Ectodermal cell (in vitro differentiated cells): ENCODE data around the gene UBE2J2.

Experiments
- H3K27ac ChIP-seq: 2 replicates; pipeline ENCODE4 v1.7.0; 2013; ENCODE audit warnings: mild to moderate bottlenecking, low read depth, low read length; ENCODE audit not compliant: insufficient read depth, poor library complexity, severe bottlenecking
- H3K27me3 ChIP-seq: 2 replicates; pipeline ENCODE4 v1.7.0; 2013; ENCODE audit warnings: mild to moderate bottlenecking, low read length; ENCODE audit not compliant: insufficient read depth, control insufficient read depth, poor library complexity, severe bottlenecking
- H3K36me3 ChIP-seq: one replicate; pipeline ENCODE4 v1.7.0; 2013; ENCODE audit warnings: low read length; ENCODE audit not compliant: control insufficient read depth, insufficient read depth
- H3K4me1 ChIP-seq: one replicate; pipeline ENCODE4 v1.7.0; 2013; ENCODE audit warnings: low read length; ENCODE audit not compliant: control insufficient read depth, insufficient read depth
- H3K4me3 ChIP-seq: 2 replicates; pipeline ENCODE4 v1.7.0; 2013; ENCODE audit warnings: low read depth, low read length, control low read depth; ENCODE audit not compliant: insufficient read depth
- H3K9me3 ChIP-seq: 2 replicates; pipeline ENCODE4 v1.7.0; 2013; ENCODE audit warnings: mild to moderate bottlenecking, low read length, moderate library complexity; ENCODE audit not compliant: control insufficient read depth
- WGBS, 2 experiments: methylation state at CpG; one replicate each; pipeline ENCODE4 v1.1.7; 2013; ENCODE audit warnings: missing lambda C conversion rate in 2 of 2; 5-methylcytosine and 5-hydroxymethylcytosine counted together

Gene UBE2J2

DNA sequence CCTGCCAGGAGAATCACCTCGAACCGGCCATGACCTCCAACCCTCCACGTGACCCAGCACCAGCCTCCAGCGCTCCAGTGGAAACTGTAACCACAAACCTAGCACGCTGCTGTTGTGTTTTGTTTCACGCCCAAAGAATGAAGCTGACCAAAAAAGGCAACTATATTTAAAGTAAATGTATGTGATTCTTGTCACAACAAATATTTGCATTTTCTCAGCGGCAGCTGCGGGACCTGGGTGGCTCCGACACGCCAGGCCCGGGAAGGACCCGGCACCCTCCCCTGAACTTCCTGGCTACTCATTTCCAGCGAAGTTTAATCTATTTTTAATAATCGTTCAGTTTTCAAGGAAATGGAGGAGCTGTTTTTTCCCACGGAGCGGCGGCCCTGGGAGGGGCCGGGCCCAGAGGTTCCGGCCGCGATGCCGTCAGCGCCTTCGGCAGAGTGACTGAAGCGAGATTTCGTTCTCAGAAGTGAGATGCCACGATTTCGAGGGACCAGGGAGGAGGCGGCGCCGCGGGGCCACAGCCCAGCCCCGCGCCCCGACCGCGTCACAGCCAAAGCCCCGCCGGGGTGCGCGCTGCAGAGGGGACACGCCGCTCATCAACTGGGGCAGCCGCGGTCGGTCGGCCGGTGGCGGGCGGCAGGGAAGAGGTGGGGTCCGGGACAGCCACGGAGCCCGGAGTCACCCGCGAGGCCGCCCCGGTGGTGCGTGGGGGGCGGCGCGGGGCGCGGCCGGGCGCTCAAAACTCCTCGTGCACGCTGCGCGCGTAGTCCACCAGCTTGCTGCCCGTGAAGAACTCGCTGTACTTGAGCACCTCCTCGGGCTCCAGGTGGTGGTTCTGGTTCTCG is 56.7 kb downstream of the UBE2J2 start:
- Histone ChIP-seq H3K4me1 (no peaks in the 10 kb centered on the region), H3K9me3 (no peaks in the 10 kb centered on the region), H3K36me3 (peaks cover 14% of the 10 kb centered on the region), H3K27ac (no peak overlapping the region), H3K4me3 (no peak overlapping the region), H3K27me3 (no peaks in the 10 kb centered on the region)
- 96 to 97% methylated on average over 74 of the region's 74 CpGs for WGBS, 2 experiments

DNA sequence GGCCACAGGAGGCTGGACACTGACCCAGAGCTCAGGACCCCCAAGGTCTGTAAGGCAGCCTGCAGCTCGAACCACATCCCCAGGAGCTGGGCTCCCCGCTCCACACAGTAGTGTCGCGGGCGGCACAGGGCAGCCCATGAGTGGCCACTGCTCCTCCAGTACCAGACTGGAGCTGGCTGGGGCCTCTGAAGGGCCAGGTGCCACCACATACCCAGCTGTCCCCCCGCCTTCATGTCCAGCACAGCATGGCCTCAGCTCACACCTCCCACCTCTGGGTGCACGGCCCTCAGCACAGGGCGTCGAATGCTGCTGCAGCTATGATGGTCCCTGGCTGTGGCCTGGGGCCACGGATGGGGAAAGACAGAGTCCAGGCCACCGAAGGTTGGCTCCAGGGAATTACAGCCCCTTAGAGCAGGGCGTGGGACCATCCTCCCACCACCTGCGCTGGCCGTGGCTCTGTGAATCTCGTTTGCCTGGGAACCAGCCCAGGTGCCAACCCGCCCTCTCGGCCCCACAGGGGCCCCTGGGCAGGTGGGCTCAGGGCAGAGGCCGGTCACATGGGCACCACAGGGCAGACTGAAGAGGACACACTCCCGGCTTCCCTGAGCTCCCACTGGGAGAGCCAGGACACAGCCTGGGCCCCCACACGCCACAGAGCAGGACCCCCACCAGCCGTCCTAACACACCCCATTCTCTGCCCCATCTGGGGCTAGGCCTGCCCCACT is 57.6 kb downstream of the UBE2J2 start:
- Histone ChIP-seq H3K27me3 (no peaks in the 10 kb centered on the region), H3K36me3 (peaks cover 12% of the 10 kb centered on the region), H3K9me3 (no peaks in the 10 kb centered on the region), H3K27ac (no peak overlapping the region), H3K4me3 (no peak overlapping the region), H3K4me1 (no peaks in the 10 kb centered on the region)
- WGBS, 2 experiments, result 94 to 95% methylated on average over 21 of the region's 21 CpGs

- H3K27ac ChIP-seq, result no peak overlapping the region
- no peaks in the 10 kb centered on the region for H3K9me3 ChIP-seq
- no peaks in the 10 kb centered on the region for H3K27me3 ChIP-seq
- no peak overlapping the region for H3K4me3 ChIP-seq
- no peaks in the 10 kb centered on the region for H3K4me1 ChIP-seq
- WGBS, 2 experiments, result 77 to 79% methylated on average over 11 of the region's 11 CpGs
- peaks cover 12% of the 10 kb centered on the region for H3K36me3 ChIP-seq
Observed at GRCh38 chr1:1215080-1215676, 58.5 kb downstream of the UBE2J2 start.

GRCh38 chr1:1213345-1214265 is 60.0 kb downstream of the UBE2J2 start, which contains the start of gene TNFRSF4:
TSS of gene TNFRSF4 (minus strand) at chr1:1214153. CDS start at chr1:1214127, 26 bp downstream.
- H3K9me3 ChIP-seq, result no peaks in the 10 kb centered on the region
- no peak within 1 kb of the TSS for H3K27ac ChIP-seq
- H3K27me3 ChIP-seq, result no peaks in the 10 kb centered on the region
- 89% methylated on average over 56 of the region's 56 CpGs for WGBS, 2 experiments
- peaks cover 11% of the 10 kb centered on the region for H3K36me3 ChIP-seq
- no peaks in the 10 kb centered on the region for H3K4me1 ChIP-seq
- H3K4me3 ChIP-seq, result no peak within 1 kb of the TSS

GRCh38 chr1:1212780-1213344 is 60.8 kb downstream of the UBE2J2 start:
- H3K27me3 ChIP-seq, result no peaks in the 10 kb centered on the region
- no peak overlapping the region for H3K27ac ChIP-seq
- 93 to 94% methylated on average over 24 of the region's 24 CpGs for WGBS, 2 experiments
- no peaks in the 10 kb centered on the region for H3K9me3 ChIP-seq
- H3K36me3 ChIP-seq, result peaks cover 3% of the 10 kb centered on the region
- no peak overlapping the region for H3K4me3 ChIP-seq
- H3K4me1 ChIP-seq, result no peaks in the 10 kb centered on the region

- no peaks in the 10 kb centered on the region for H3K9me3 ChIP-seq
- no peaks in the 10 kb centered on the region for H3K4me1 ChIP-seq
- H3K36me3 ChIP-seq, result no peaks in the 10 kb centered on the region
- peaks cover 9% of the 10 kb centered on the region for H3K27me3 ChIP-seq
- H3K27ac ChIP-seq, result no peak overlapping the region
- WGBS, 2 experiments, result 93 to 94% methylated on average over 28 of the region's 28 CpGs
- no peak overlapping the region for H3K4me3 ChIP-seq
Observed at GRCh38 chr1:1211541-1212441, 61.9 kb downstream of the UBE2J2 start.

DNA sequence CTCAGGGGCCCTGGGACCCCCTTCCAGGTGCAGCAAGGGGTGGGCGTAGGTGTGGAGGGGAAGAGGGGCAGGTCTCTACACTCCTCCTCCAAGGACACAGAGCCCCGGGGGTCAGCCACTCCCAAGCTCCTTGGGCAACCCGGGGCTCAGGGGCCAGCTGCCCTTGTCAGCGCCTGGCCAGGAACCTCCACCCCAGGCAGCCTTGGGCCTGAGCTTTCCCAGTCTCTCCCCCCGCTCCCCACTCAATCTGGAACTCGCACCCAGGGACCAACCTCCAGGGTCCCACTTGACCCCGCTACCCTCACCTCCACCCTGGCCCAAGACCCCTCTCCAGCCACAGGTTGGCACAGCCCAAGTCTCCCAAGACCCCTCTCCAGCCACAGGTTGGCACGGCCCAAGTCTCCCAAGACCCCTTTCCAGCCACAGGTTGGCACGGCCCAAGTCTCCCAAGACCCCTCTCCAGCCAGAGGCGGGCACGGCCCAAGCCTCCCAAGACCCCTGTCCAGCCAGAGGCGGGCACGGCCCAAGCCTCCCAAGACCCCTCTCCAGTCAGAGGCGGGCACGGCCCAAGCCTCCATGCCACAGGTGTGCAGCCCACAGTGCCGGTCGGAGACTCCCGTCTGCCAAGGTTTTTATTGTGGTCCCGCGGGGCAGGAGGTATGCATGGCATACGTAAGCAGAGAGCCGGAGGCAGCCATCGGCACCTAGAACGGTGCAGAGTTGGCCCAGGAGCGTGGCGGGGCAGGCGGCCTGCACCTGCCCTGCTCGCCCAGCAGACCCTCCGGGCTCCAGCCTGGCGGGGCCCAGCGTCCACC is 62.7 kb downstream of the UBE2J2 start:
- H3K36me3 ChIP-seq, result no peaks in the 10 kb centered on the region
- H3K9me3 ChIP-seq, result no peaks in the 10 kb centered on the region
- H3K4me1 ChIP-seq, result peaks cover 7% of the 10 kb centered on the region
- 94% methylated on average over 31 of the region's 31 CpGs for WGBS, 2 experiments
- H3K4me3 ChIP-seq, result no peak overlapping the region
- H3K27ac ChIP-seq, result no peak overlapping the region
- peaks cover 18% of the 10 kb centered on the region for H3K27me3 ChIP-seq

- H3K27me3 ChIP-seq, result peaks cover 36% of the 10 kb centered on the region
- 89 to 90% methylated on average over 37 to 38 of the region's 38 CpGs for WGBS, 2 experiments
- no peaks in the 10 kb centered on the region for H3K9me3 ChIP-seq
- H3K36me3 ChIP-seq, result no peaks in the 10 kb centered on the region
- no peak overlapping the region for H3K27ac ChIP-seq
- peaks cover 8% of the 10 kb centered on the region for H3K4me1 ChIP-seq
- H3K4me3 ChIP-seq, result no peak overlapping the region
Observed at GRCh38 chr1:1208713-1209433, 64.8 kb downstream of the UBE2J2 start.
